Activated T-cell treated with anti-CD3 and anti-CD28 coated beads, Interleukin-2, amount 50 U/mL, for 4 hours (primary cell): ENCODE measurements around the gene TPPP3. TPM values are rescaled to one million over a fixed set of nuclear protein-coding genes. Genes with fewer than 3 reads are reported as not detected.

Source experiments
- ATAC-seq, 2 donors: fragments of 200-7000 bp; cut with Tn5 transposase; one replicate each; pipeline ENCODE4 v1.10.0; 2021
- DNase-seq: peaks from one replicate; pipeline ENCODE4 v3.0.0-alpha.2; 2020
- H3K27me3 Mint-ChIP-seq: one replicate; pipeline ENCODE4 v1.8.0; 2021; ENCODE audit warnings: low read depth, mixed read lengths
- H3K36me3 Mint-ChIP-seq: one replicate; pipeline ENCODE4 v1.8.0; 2022; ENCODE audit warnings: mixed read lengths; ENCODE audit not compliant: insufficient read depth
- H3K4me1 Mint-ChIP-seq: one replicate; pipeline ENCODE4 v1.8.0; 2021; ENCODE audit warnings: low read depth, mixed read lengths
- H3K4me3 Mint-ChIP-seq: one replicate; pipeline ENCODE4 v1.8.0; 2021; ENCODE audit warnings: mild to moderate bottlenecking, moderate library complexity, mixed read lengths
- H3K9me3 Mint-ChIP-seq: one replicate; pipeline ENCODE4 v1.8.0; 2021; ENCODE audit warnings: mixed read lengths
- total RNA-seq, 3 donors: library from RNA; stranded (reverse); gene quantifications; one replicate each; pipeline ENCODE4 v1.2.1, GENCODE V29; 2021

The TPPP3 gene
- total RNA-seq, 3 donors from 2014 or later, result 0.20 TPM; not detected in 2

DNA sequence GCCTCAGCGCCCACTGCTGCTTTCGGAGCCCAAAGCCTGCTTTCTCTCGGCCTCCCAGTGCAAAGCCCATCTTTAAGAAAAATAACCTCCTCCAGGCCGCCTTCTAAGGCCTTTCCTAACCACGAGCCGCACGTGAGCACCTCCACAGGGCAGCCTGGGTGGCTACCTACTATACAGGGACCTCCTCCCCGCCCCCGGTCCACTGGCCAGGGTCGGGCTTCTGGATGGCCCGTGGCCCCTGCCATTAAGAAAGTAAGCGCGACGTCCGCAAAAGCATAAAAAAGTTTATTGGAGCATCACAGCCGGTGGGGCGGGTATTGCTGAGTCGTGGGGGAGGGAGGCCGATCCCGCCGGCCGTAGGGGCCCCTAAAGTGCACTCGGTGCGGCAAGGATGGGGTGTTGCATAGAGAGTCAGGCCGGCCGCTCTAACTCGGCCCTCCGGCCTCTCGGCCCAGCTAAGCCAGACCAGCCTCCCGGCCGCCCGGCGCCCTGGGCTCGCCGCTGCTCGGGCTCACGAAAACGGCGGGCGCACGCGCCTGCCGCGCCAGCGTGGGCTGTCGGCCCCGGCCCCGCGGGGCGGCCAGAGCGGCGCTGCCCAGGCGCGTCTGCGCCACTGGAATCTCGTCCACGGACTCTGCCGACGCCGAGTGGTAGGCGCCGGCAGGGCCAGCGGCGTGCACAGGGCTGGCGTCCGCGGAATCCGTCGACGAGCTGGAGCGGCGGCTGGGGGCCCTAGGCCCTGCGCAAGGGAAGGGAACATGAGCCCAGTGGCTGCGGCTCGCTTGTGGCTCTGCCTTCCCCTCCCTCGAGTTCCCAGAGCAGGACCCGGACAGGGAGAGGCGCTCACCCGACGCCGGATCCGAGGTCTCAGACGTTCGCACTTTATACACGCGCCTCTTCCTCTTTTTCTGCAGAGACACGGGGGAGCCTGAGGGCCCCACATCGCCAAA is 1.1 kb upstream of the TPPP3 start:
- H3K36me3 Mint-ChIP-seq, result no peaks in the 10 kb centered on the region
- peaks cover 10% of the 10 kb centered on the region for H3K4me1 Mint-ChIP-seq
- peaks cover 41% of the 10 kb centered on the region for H3K27me3 Mint-ChIP-seq
- DNase-seq (no peak), ATAC-seq (peak in 1 of 2 donors; percentile 5)
- H3K4me3 Mint-ChIP-seq, result peak overlapping the region; percentile 67
- H3K9me3 Mint-ChIP-seq, result no peaks in the 10 kb centered on the region

DNA sequence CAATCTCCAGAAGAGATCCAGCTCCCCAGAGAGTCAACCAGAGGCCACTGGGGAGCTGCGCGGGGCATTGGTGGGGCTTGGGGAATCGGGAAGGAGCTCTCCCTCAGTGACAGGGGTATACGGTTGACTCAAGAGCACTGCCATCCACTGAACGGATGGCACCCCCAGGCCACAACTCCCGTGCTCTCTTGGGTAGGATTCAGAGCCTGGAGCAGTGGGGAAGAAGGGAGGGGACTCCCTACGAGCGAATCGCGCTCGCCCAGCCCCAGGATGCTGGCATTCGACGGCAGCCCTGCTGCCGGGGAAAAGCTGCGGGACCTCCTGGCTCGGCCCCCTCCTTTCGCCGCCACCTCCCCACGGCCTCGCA is 473 bp upstream of the TPPP3 start:
- Mint-ChIP-seq H3K9me3 (no peaks in the 10 kb centered on the region), H3K36me3 (no peaks in the 10 kb centered on the region), H3K4me3 (peak overlapping the region; percentile 67), H3K4me1 (peaks cover 10% of the 10 kb centered on the region), H3K27me3 (peaks cover 41% of the 10 kb centered on the region)
- ATAC-seq (peak; percentile 22 to 32), DNase-seq (no peak)

DNA sequence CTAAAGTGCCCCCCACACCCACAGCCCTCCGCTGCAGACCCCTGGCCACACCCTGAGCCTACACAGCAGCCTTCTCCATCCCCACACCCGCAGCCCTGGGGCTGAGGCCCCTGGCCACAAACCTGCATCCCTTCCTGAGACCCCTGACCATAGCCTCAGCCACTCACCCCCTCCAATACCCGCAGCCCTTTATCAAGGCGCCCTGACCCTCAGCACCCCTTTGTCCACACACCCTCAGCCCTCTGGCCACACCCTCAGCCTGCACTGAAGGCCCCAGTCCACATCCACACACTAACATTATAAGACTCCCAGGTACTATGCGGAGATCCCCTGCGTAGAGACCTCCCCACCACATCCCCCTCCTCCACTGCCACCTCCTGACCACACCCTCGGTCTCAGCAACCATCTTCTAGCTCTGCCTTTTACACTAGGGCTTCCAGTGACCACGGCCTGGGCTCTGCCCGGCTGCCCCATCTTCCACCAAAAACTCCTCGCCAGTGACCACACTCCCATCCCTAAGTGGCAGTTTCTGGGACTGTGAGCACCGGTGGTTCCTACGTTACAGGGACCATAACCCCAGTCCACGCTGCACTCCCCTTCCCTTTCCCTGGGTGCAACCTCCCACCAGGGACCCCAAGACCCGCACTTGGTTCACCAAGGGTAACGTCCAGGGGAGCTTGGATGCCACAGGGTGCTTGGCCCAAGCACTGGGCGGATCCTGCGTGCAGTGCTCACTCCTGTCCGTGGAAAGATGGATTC is 818 bp downstream of the TPPP3 start:
- no peak for ATAC-seq
- H3K9me3 Mint-ChIP-seq, result no peaks in the 10 kb centered on the region
- peaks cover 37% of the 10 kb centered on the region for H3K27me3 Mint-ChIP-seq
- no peaks in the 10 kb centered on the region for H3K36me3 Mint-ChIP-seq
- DNase-seq, result no peak
- peaks cover 10% of the 10 kb centered on the region for H3K4me1 Mint-ChIP-seq
- H3K4me3 Mint-ChIP-seq, result no peak overlapping the region

DNA sequence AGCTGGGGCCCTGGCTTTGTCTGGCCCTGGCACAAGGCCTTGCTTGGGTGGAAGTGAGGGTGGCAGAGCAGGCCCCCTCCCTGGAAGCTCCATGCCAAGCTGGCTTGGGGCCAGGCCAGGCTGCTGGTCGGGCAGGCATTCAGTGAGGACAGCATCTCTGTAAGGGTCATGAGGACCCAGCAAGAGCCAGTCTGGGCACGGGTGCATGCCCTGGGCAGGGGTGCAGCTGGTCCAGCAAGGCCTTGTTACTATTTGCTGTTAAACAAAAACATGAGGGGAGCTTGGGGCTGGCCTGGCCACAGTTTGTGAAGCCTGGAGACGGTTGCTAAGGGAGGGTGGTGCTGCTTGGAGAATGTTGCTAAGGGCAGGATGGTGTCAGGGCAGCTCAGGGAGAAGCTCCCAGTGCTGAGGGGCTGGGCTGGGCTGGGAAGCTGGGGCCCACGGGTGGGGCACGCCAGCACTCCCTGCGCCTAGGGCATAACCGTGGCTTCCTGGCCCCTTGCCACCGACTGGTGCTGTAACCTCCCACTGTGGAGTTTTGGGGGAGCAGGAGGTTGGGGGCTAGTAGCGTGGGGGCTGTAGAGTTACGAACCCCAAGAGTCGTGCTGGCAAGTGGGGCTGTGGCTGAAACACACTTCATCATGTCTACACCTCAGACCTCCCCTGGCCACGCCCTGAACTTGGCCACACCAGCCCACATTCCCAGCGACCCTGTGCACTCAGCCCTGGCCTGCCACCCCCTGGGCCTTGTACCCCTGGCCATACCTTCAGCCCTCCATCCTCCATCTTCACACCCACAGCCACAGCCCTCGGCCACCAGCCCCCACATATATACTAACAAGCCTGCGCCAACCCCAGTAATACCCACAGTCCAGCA is 1.6 kb downstream of the TPPP3 start:
- Mint-ChIP-seq H3K4me3 (no peak overlapping the region), H3K36me3 (no peaks in the 10 kb centered on the region)
- no peak for ATAC-seq

DNA sequence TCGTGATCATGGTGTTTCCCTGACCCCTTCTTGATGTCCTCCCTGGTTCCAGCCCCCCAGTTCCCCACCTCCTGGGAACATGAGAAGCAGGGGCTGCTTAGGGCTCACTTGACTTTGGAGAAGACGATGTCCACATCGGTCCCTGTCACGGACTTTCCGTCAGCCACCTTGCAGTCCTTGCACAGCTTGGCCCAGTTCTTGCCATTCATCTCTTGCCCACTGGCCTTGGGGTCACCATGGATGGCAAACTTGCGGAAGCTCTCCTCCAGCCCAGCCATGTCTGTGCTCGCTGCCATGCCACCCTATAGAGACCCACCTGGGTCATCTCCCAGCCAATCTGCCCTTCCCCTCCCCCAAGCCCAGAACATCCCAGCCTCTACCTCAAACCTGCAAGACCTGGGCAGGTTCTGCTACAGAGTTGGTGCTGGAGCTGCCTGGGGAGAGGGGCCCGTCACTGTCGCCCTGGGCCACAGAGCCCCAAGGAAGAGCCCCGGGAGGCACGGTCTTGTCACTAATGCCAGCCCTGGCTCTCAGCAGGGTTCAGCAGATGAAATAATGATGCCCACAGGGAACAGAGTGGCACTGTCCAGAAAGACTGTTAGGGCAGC is 2.4 kb downstream of the TPPP3 start:
- H3K27me3 Mint-ChIP-seq, result peaks cover 31% of the 10 kb centered on the region
- no peak for DNase-seq
- no peaks in the 10 kb centered on the region for H3K9me3 Mint-ChIP-seq
- no peaks in the 10 kb centered on the region for H3K36me3 Mint-ChIP-seq
- peaks cover 10% of the 10 kb centered on the region for H3K4me1 Mint-ChIP-seq
- no peak overlapping the region for H3K4me3 Mint-ChIP-seq
- ATAC-seq, result no peak

More for the DNA sequence above, 1.6 kb downstream of the TPPP3 start:
- DNase-seq, result no peak
- H3K9me3 Mint-ChIP-seq, result no peaks in the 10 kb centered on the region
- peaks cover 10% of the 10 kb centered on the region for H3K4me1 Mint-ChIP-seq
- peaks cover 33% of the 10 kb centered on the region for H3K27me3 Mint-ChIP-seq

DNA sequence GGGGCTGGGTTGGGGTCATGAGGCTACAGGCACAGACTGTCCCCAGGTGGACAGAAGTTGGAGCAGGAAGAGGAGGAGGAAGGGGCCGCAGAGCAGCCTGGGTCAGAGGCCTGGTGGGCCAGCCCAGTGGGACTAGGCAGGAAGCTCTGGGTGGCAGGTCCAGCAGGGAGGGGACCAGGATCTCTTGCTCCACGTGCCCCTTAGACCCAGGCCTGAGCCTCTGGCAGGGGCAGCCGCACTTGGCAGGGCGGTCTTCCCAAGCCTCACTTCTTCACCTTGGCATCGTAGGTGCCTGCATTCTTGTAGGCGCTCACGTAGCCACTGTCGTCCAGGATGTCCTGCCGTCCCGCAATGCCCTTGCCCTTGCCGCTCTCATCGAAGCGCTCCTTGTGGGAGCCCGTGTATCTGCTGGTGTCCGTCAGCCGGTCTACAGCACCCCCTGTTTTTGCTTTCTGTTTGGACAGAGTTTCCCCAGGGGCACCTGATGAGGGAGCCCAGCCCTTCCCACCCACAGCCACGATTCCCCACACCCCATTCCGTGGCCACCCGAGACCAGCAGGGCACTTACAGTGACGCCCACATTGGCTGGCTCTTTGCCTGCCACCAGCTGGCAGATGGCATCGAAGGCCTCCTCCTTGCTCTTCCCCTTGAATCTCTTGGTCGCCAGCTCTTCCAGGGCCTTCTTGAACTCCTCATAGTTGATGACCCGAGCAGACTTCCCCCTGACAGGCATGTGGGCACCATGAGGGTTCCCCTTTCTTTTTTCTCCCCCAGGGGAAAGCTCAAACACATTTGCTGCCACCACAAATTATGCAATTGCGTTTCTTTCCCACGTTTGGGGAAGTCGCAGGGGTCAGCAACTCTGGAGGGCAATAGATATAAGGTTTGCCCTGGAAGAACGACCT is 3.1 kb downstream of the TPPP3 start:
- DNase-seq (no peak), ATAC-seq (no peak)
- H3K9me3 Mint-ChIP-seq, result no peaks in the 10 kb centered on the region
- H3K4me3 Mint-ChIP-seq, result no peak overlapping the region
- no peaks in the 10 kb centered on the region for H3K36me3 Mint-ChIP-seq
- peaks cover 13% of the 10 kb centered on the region for H3K4me1 Mint-ChIP-seq
- peaks cover 24% of the 10 kb centered on the region for H3K27me3 Mint-ChIP-seq

DNA sequence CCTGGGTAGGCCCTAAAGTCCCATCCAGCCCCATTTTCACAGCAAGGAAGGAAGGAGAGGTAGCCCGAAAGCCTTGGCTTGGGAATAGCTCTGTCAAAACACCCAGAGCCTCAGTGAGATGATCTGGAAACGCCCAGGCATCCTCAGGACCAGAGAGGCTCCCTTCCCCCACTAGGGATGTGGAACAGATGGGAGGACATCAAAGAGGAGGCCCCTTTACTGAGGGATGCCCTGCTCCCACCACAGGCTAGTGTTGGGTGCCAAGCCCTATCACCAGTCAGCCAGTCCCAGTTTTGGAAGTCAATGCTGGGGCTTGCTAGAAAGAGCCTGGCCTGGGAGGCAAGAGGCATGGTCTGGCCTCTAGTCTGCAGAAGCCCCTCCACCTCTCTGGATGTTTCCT is 4.7 kb downstream of the TPPP3 start:
- Mint-ChIP-seq H3K36me3 (no peaks in the 10 kb centered on the region), H3K9me3 (no peaks in the 10 kb centered on the region)
- no peak for ATAC-seq

DNA sequence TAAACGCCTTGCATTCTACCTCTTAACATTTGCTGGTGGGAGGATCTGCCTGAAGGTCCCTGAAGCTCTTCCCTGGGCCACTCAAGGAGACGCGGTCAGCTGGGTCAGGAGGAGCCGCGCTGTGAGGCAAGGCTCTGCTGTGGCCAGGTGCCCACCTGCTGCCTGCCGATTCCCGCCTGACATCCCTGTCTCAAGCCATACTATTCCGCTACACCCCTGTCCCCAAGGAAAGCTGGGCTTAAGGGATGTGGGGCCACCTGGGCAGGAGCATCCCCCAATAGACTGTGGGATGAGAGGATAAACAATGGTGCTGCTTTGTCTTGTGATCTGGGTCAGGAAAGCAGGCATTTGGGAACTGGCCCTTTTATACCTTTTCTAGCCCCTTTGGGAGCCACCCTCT is 5.1 kb downstream of the TPPP3 start:
- DNase-seq (no peak), ATAC-seq (no peak)
- H3K4me1 Mint-ChIP-seq, result peaks cover 8% of the 10 kb centered on the region
- no peak overlapping the region for H3K4me3 Mint-ChIP-seq
- no peaks in the 10 kb centered on the region for H3K36me3 Mint-ChIP-seq
- peaks cover 14% of the 10 kb centered on the region for H3K27me3 Mint-ChIP-seq
- H3K9me3 Mint-ChIP-seq, result no peaks in the 10 kb centered on the region

More for the DNA sequence above, 4.7 kb downstream of the TPPP3 start:
- H3K27me3 Mint-ChIP-seq, result peaks cover 15% of the 10 kb centered on the region
- no peak overlapping the region for H3K4me3 Mint-ChIP-seq
- DNase-seq, result no peak
- peaks cover 10% of the 10 kb centered on the region for H3K4me1 Mint-ChIP-seq

DNA sequence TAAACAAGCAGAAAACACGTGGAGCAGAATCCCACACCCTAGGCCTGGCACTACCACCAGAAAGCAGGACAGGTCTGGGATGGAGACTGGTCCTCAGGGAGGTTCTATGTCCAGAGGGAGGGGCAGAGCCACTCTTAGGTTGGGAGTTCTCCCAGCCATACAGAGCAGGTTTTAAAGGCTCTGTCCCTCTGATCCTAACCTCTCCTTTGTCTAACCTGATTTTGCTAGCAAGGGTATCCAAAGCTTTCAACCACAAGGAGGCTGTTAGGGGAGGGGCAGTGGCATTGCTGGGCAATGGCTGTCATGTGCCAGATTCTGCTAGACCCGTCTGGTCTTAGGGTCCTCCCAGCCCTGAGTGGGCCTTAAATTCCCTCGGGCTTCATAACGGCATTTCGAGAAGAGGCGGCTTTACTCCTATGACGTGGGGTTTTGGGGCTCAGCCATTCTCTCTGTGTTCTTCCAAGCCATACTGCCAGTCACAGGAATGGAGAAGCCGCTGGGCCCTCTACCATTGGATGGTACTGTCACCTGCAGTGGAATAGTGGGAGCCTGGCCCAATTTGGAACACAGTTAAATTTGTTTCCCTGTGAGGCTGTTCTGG is 5.7 kb downstream of the TPPP3 start:
- DNase-seq, result no peak
- no peak for ATAC-seq
- Mint-ChIP-seq H3K9me3 (no peaks in the 10 kb centered on the region), H3K4me3 (no peak overlapping the region), H3K4me1 (peaks cover 8% of the 10 kb centered on the region), H3K27me3 (peaks cover 13% of the 10 kb centered on the region), H3K36me3 (no peaks in the 10 kb centered on the region)

DNA sequence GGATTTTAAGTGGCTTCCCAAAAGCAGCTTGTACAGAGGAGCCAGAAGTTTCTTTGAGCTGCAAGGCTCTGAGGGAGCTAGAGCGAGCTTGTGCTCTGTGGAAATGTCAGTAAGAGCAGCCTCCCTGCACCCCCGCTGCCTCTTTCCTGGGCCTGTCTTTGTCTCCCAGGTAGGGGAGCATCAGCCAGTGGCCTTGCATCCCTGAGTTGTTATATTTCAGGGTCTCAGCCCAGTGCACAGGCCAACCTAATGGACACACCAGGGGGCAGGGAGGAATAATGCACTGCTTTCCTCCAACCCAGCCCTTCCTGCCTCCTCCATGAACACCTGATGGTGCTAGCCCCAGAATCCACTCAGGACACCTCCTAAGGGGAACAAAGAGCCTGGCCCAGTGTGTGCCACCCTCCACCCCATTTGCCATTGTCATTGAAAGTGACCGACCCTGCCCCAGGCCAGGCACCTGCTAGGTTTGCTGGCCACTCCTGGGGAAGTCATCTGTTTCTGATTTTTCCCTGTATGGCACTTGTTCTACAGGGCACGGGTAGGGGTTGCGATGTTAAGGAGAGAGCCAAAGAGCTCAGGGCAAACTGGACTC is 6.3 kb downstream of the TPPP3 start:
- peaks cover 7% of the 10 kb centered on the region for H3K27me3 Mint-ChIP-seq
- DNase-seq (no peak), ATAC-seq (no peak)
- H3K9me3 Mint-ChIP-seq, result no peaks in the 10 kb centered on the region
- H3K36me3 Mint-ChIP-seq, result no peaks in the 10 kb centered on the region
- H3K4me1 Mint-ChIP-seq, result peaks cover 8% of the 10 kb centered on the region
- no peak overlapping the region for H3K4me3 Mint-ChIP-seq

DNA sequence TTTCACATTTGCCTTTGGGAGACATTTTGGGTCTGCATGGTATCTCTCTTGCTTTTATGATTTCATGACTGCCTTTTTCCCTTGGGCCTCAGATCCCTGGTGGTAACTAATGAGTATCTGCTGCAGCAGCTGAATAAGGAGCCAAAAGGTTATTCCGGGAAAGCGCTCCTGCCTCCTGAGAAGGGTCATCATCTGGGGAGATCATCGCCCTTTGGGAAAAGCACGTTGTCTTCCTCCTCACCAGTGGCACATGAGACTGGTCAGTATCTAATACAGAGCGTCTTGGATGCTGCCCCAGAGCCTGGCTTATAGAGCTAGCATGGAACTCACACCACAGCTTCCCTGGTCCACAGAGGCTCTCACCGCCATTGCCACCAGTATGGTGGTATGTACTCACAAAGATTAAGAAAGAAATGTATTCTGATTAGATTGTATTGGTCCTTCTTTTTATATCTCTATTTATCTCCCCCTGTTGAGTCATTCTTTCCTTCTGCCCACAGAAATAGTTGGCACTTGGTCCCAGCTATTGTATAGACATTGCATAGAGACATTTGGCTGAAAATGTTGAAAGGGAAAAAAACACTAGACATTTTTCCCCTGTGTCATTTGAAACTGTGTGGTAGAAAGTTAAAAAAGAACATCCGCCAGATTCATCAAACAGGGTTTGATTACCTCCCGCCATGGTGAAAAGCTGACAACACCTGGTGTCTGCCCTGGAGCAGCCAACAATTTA is 8.4 kb downstream of the TPPP3 start:
- Mint-ChIP-seq H3K4me3 (no peak overlapping the region), H3K27me3 (peaks cover 3% of the 10 kb centered on the region), H3K36me3 (no peaks in the 10 kb centered on the region), H3K9me3 (no peaks in the 10 kb centered on the region), H3K4me1 (peaks cover 8% of the 10 kb centered on the region)
- ATAC-seq (peak in 1 of 2 donors; percentile 14), DNase-seq (no peak)

DNA sequence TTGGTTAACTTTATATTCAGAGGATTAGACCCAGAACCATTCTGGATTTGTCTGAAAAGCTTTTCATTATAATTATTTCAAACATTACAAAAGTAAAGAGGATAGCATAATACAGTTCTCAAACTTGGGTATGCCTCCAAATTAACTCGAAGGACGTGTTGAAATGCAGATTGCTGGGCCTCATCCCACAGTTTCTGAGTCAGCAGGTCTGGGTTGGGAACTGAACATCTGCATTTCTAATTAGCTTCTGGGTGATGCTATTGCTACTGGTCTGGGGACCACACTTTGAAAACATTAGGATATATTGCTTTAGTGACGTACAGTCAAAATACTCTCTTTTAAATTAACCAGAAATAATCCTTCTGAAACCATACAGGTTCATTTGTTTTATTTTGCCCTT is 10.0 kb downstream of the TPPP3 start:
- H3K9me3 Mint-ChIP-seq, result no peaks in the 10 kb centered on the region
- DNase-seq (no peak), ATAC-seq (no peak)
- peaks cover 3% of the 10 kb centered on the region for H3K27me3 Mint-ChIP-seq
- peaks cover 8% of the 10 kb centered on the region for H3K4me1 Mint-ChIP-seq
- no peak overlapping the region for H3K4me3 Mint-ChIP-seq
- no peaks in the 10 kb centered on the region for H3K36me3 Mint-ChIP-seq
